ENCODE measurements around the gene ZFYVE1.
"Not testable (repeated sequence)": the region's sequence is repeated elsewhere in the genome, so short reads cannot be mapped to it uniquely, and the experiment has no call there.

The ZFYVE1 gene

GRCh38 chr14:72956741-72957140 lies 70.2 kb downstream of the ZFYVE1 start:
- not testable (repeated sequence) for H3K9ac ChIP-seq (ENCODE audit: low read depth, low read length); H3K27me3 ChIP-seq (ENCODE audit: insufficient read depth, low read length); H3K4me3 ChIP-seq (ENCODE audit: low read length); H3K27ac ChIP-seq (ENCODE audit: low read length); H3K4me1 ChIP-seq (ENCODE audit: insufficient read depth, low read length); H3K9me3 ChIP-seq (ENCODE audit: insufficient read depth, low read depth, low read length)
- peaks cover 37% of the 10 kb centered on the region for H3K36me3 ChIP-seq (ENCODE audit: insufficient read depth, low read depth, low read length)

GRCh38 chr14:72952171-72952570 lies 74.7 kb downstream of the ZFYVE1 start:
- H3K4me1 ChIP-seq (ENCODE audit: insufficient read depth, low read length): no peaks in the 10 kb centered on the region
- H3K9me3 ChIP-seq (ENCODE audit: insufficient read depth, low read depth, low read length): no peaks in the 10 kb centered on the region
- peaks cover 27% of the 10 kb centered on the region for H3K36me3 ChIP-seq (ENCODE audit: insufficient read depth, low read depth, low read length)
- H3K27ac ChIP-seq (ENCODE audit: low read length): no peak overlapping the region
- H3K27me3 ChIP-seq (ENCODE audit: insufficient read depth, low read length): no peaks in the 10 kb centered on the region
- no peak overlapping the region for H3K9ac ChIP-seq (ENCODE audit: low read depth, low read length)
- no peak overlapping the region for H3K4me3 ChIP-seq (ENCODE audit: low read length)

- Histone ChIP-seq H3K27me3 (ENCODE audit: insufficient read depth, low read length) (no peaks in the 10 kb centered on the region), H3K36me3 (ENCODE audit: insufficient read depth, low read depth, low read length) (peaks cover 29% of the 10 kb centered on the region), H3K27ac (ENCODE audit: low read length) (no peak overlapping the region), H3K4me1 (ENCODE audit: insufficient read depth, low read length) (no peaks in the 10 kb centered on the region), H3K4me3 (ENCODE audit: low read length) (no peak overlapping the region), H3K9me3 (ENCODE audit: insufficient read depth, low read depth, low read length) (no peaks in the 10 kb centered on the region), H3K9ac (ENCODE audit: low read depth, low read length) (0 out of 2 replicates have a peak overlapping the region, but pooled peaks have one; percentile 46)
These were observed 78.3 kb downstream of the ZFYVE1 start for GRCh38 chr14:72948481-72949138.

GRCh38 chr14:72947366-72948160 lies 79.3 kb downstream of the ZFYVE1 start:
- Histone ChIP-seq H3K4me1 (ENCODE audit: insufficient read depth, low read length) (no peaks in the 10 kb centered on the region), H3K27ac (ENCODE audit: low read length) (no peak overlapping the region), H3K4me3 (ENCODE audit: low read length) (no peak overlapping the region), H3K9ac (ENCODE audit: low read depth, low read length) (no peak overlapping the region), H3K36me3 (ENCODE audit: insufficient read depth, low read depth, low read length) (peaks cover 40% of the 10 kb centered on the region), H3K9me3 (ENCODE audit: insufficient read depth, low read depth, low read length) (no peaks in the 10 kb centered on the region), H3K27me3 (ENCODE audit: insufficient read depth, low read length) (no peaks in the 10 kb centered on the region)

- H3K9me3 ChIP-seq (ENCODE audit: insufficient read depth, low read depth, low read length): no peaks in the 10 kb centered on the region
- H3K27me3 ChIP-seq (ENCODE audit: insufficient read depth, low read length): no peaks in the 10 kb centered on the region
- no peak overlapping the region for H3K27ac ChIP-seq (ENCODE audit: low read length)
- H3K4me1 ChIP-seq (ENCODE audit: insufficient read depth, low read length): no peaks in the 10 kb centered on the region
- H3K36me3 ChIP-seq (ENCODE audit: insufficient read depth, low read depth, low read length): peaks cover 41% of the 10 kb centered on the region
- no peak overlapping the region for H3K4me3 ChIP-seq (ENCODE audit: low read length)
- no peak overlapping the region for H3K9ac ChIP-seq (ENCODE audit: low read depth, low read length)
These were observed 80.4 kb downstream of the ZFYVE1 start for GRCh38 chr14:72946491-72946890.

GRCh38 chr14:72945356-72946027 lies 81.4 kb downstream of the ZFYVE1 start:
- Histone ChIP-seq H3K9ac (ENCODE audit: low read depth, low read length) (no peak overlapping the region), H3K27me3 (ENCODE audit: insufficient read depth, low read length) (no peaks in the 10 kb centered on the region), H3K9me3 (ENCODE audit: insufficient read depth, low read depth, low read length) (no peaks in the 10 kb centered on the region), H3K4me1 (ENCODE audit: insufficient read depth, low read length) (no peaks in the 10 kb centered on the region), H3K27ac (ENCODE audit: low read length) (no peak overlapping the region), H3K36me3 (ENCODE audit: insufficient read depth, low read depth, low read length) (peaks cover 45% of the 10 kb centered on the region), H3K4me3 (ENCODE audit: low read length) (no peak overlapping the region)

GRCh38 chr14:72943876-72944430 lies 83.0 kb downstream of the ZFYVE1 start:
- Histone ChIP-seq H3K36me3 (ENCODE audit: insufficient read depth, low read depth, low read length) (peaks cover 55% of the 10 kb centered on the region), H3K4me1 (ENCODE audit: insufficient read depth, low read length) (no peaks in the 10 kb centered on the region), H3K9ac (ENCODE audit: low read depth, low read length) (no peak overlapping the region), H3K9me3 (ENCODE audit: insufficient read depth, low read depth, low read length) (no peaks in the 10 kb centered on the region), H3K27me3 (ENCODE audit: insufficient read depth, low read length) (no peaks in the 10 kb centered on the region), H3K4me3 (ENCODE audit: low read length) (no peak overlapping the region), H3K27ac (ENCODE audit: low read length) (no peak overlapping the region)

- H3K27me3 ChIP-seq (ENCODE audit: insufficient read depth, low read length): no peaks in the 10 kb centered on the region
- H3K4me1 ChIP-seq (ENCODE audit: insufficient read depth, low read length): no peaks in the 10 kb centered on the region
- H3K9me3 ChIP-seq (ENCODE audit: insufficient read depth, low read depth, low read length): no peaks in the 10 kb centered on the region
- peaks cover 63% of the 10 kb centered on the region for H3K36me3 ChIP-seq (ENCODE audit: insufficient read depth, low read depth, low read length)
- no peak overlapping the region for H3K4me3 ChIP-seq (ENCODE audit: low read length)
- no peak overlapping the region for H3K27ac ChIP-seq (ENCODE audit: low read length)
- no peak overlapping the region for H3K9ac ChIP-seq (ENCODE audit: low read depth, low read length)
These were observed 84.0 kb downstream of the ZFYVE1 start for GRCh38 chr14:72942934-72943333.

- Histone ChIP-seq H3K27me3 (ENCODE audit: insufficient read depth, low read length) (no peaks in the 10 kb centered on the region), H3K36me3 (ENCODE audit: insufficient read depth, low read depth, low read length) (peaks cover 52% of the 10 kb centered on the region), H3K4me1 (ENCODE audit: insufficient read depth, low read length) (no peaks in the 10 kb centered on the region), H3K4me3 (ENCODE audit: low read length) (no peak overlapping the region), H3K27ac (ENCODE audit: low read length) (no peak overlapping the region), H3K9ac (ENCODE audit: low read depth, low read length) (no peak overlapping the region), H3K9me3 (ENCODE audit: insufficient read depth, low read depth, low read length) (no peaks in the 10 kb centered on the region)
These were observed 85.5 kb downstream of the ZFYVE1 start for GRCh38 chr14:72941286-72941985.

- no peaks in the 10 kb centered on the region for H3K27me3 ChIP-seq (ENCODE audit: insufficient read depth, low read length)
- peaks cover 49% of the 10 kb centered on the region for H3K36me3 ChIP-seq (ENCODE audit: insufficient read depth, low read depth, low read length)
- H3K9me3 ChIP-seq (ENCODE audit: insufficient read depth, low read depth, low read length): no peaks in the 10 kb centered on the region
- no peak overlapping the region for H3K4me3 ChIP-seq (ENCODE audit: low read length)
- no peaks in the 10 kb centered on the region for H3K4me1 ChIP-seq (ENCODE audit: insufficient read depth, low read length)
- H3K9ac ChIP-seq (ENCODE audit: low read depth, low read length): no peak overlapping the region
- no peak overlapping the region for H3K27ac ChIP-seq (ENCODE audit: low read length)
These were observed 87.3 kb downstream of the ZFYVE1 start for GRCh38 chr14:72939630-72940029.

- Histone ChIP-seq H3K27ac (ENCODE audit: low read length) (no peak overlapping the region), H3K9ac (ENCODE audit: low read depth, low read length) (no peak overlapping the region)
These were observed 94.0 kb downstream of the ZFYVE1 start for GRCh38 chr14:72932893-72933292.

More at GRCh38 chr14:72932893-72933292, 94.0 kb downstream of the ZFYVE1 start:
- Histone ChIP-seq H3K4me1 (ENCODE audit: insufficient read depth, low read length) (peaks cover 8% of the 10 kb centered on the region; the same call in 1 of the 2 replicates), H3K4me3 (ENCODE audit: low read length) (no peak overlapping the region), H3K36me3 (ENCODE audit: insufficient read depth, low read depth, low read length) (peaks cover 2% of the 10 kb centered on the region; the same call in 1 of the 2 replicates), H3K27me3 (ENCODE audit: insufficient read depth, low read length) (no peaks in the 10 kb centered on the region), H3K9me3 (ENCODE audit: insufficient read depth, low read depth, low read length) (no peaks in the 10 kb centered on the region)
